ENCODE measurements around the gene RNF152.

- TF ChIP-seq CTCF (IDR thresholded peaks at IDR 0.05): no peak
- TF ChIP-seq EP300 (IDR thresholded peaks at IDR 0.05): no peak
- no peak for TF ChIP-seq POLR2AphosphoS5 (IDR thresholded peaks at IDR 0.05)
- no peak for TF ChIP-seq POLR2A (IDR thresholded peaks at IDR 0.05)
Measured at GRCh38 chr18:61894751-61895524, 2.1 kb upstream of the RNF152 start.

All from sigmoid colon (tissue), 4 donors.